ENCODE data around the gene BLM.
"Not testable (repeated sequence)": the region's sequence is repeated elsewhere in the genome, so short reads cannot be mapped to it uniquely, and the experiment has no call there.

BLM gene

DNA sequence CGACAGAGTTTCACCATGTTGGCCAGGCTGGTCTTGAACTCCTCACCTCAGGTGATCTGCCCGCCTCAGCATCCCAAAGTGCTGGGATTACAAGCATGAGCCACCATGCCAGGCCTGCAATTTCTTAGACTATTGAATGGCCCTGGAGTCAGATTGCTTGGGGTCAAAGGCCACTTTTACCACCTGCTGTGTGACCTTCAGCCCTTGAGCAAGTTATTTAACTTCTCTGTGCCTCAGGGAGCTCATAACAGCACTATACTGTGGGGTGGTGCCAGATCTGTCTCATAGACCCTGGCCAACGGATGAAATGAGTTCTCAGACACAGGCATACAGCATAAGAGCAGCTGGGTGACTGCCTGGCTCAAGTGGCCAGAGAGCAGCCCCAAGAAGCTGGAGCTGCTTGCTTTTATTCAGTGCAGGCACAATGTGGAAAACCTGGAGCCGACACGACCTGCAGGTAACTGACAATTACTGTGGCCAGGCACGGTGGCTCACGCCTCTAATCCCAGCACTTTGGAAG lies 106.4 kb downstream of the BLM start:
- DNase-seq, result no peak

DNA sequence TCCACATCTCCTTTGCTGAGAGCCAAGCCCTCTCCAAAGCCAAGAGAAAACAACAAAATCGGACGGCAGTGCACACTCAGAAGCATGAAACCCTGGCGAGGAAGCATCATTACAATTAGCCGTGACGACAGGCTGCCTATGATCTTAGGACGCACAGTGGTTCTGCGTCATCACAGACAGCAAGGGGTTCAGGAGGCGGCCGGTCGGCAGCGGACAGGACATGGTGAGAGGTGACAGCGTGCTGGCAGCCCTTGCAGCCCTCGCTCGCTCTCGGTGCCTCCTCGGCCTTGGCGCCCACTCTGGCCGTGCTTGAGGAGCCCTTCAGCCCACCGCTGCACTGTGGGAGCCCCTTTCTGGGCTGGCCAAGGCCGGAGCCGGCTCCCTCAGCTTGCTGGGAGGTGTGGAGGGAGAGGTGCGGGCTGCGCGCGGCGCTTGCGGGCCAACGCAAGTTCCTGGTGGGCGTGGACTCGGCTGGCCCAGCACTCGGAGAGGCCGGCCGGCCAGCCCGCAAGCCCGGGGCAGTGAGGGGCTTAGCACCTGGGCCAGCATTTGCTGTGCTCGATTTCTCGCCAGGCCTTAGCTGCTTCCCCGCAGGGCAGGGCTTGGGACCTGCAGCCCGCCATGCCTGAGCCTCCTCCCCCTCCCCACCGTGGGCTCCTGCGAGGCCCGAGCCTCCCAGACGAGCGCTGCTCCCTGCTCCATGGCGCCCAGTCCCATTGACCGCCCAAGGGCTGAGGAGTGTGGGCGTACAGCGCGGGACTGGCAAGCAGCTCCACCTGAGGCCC lies 108.2 kb downstream of the BLM start:
- DNase-seq, result not testable (repeated sequence)

DNA sequence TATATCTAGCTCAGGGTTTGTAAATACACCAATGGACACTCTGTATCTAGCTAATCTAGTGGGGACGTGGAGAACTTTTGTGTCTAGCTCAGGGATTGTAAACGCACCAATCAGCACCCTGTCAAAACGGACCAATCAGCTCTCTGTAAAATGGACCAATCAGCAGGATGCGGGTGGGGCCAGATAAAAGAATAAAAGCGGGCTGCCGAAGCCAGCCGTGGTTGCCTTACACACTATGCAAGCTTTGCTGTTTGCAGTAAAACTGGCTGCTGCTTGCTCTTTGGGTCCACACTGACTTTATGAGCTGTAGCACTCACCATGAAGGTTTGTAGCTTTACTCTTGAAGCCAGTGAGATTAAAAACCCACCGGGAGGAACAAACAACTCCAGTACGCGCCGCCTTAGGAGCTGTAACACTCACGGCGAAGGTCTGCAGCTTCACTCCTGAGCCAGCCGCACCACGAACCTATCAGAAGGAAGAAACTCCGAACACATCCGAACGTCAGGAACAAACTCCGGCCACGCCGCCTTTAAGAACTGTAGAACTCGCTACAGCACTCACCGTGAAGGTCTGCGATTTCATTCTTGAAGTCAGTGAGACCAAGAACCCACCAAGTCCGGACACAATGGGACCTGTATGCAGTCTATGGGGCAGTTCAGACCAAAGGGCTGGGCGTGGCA lies 109.2 kb downstream of the BLM start:
- not testable (repeated sequence) for DNase-seq

DNA sequence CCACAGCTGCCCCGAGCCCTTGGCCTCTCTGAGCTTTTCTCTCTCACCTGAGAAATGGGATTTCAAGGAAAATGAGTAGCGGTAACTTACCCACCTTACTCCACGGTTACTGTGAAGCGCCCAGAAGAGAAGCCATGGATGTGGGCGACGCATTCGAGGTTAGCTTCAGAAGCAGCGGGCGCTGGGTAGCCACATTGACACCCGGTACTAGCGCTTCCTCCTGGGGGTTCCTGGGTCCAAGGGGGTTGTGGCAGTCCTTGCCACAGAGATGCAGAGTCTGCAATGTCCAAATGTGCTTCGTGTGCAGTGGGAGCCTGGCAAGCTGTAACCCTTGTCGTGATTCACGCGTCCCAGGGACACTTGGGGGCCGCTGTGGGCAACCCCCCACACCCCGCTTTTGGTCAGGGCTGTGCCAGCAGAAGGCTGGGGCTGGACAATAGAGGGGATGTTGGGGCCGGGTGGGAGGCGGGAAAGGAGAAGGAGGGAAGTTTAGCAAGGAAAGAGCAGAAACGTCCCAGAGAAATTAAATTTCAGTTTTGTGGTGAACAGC lies 109.8 kb downstream of the BLM start:
- DNase-seq, result no peak

DNA sequence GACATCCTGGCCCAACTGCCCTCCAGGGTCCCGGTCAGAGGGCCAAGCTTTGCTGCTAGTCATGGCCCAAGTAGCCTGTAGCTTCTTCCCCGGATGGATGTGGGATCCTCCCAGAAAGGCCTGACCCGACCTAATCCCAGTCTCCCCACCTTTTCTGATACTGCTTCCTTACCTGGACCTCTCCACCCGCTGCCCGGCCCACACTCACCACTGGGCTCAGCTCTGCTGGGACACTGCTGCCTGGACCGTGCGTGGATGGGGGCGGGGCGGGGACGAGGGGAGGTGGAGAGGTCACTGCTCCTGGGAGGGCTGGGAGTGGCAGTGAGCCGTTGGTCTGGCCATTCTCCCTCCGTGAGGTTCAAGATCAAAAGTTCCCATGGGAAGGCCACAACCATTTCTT lies 111.0 kb downstream of the BLM start:
- DNase-seq, result no peak

DNA sequence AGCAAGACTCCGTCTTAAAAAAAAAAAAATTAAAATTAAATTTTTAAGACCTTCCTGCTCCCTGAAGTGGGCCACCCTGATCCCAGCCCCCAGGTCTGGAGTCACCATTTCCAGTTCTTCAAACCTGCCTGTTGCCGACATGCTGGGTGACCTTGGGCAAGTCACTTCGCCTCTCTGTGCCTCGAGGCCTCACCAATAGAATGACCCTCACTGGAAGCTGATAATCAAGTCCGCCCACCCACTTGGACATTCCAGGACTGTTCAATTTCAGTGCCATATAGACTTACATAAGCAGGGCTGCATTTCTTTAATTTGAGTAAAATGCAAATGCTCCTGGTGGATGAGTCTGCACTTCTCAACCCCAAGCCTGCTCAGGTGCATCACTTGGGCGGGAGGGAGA lies 112.0 kb downstream of the BLM start:
- no peak for DNase-seq

DNA sequence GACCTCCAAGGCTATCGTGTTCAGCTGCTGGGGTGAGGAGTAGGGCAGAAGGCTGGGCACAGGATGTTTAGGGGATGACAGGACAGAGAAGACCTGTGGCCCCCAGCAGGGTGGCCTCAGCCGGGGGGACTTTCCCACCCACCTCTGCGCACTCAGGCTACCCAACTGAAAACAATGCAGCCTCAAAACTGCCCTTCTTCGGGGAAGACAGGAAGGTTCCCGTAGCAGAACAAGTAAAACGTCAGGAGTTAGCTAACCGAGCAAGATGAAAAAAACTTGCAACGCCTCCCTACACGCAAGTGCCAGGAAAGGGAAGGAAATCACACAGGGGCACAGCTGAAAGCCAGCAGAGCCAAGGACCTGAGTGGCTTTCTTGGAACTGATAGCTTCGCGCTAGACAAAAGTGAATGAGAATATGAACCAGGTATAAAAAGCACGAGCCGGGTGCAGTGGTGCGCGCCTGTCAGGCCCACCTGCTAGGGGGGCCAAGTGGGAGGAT lies 112.8 kb downstream of the BLM start:
- DNase-seq, result no peak

DNA sequence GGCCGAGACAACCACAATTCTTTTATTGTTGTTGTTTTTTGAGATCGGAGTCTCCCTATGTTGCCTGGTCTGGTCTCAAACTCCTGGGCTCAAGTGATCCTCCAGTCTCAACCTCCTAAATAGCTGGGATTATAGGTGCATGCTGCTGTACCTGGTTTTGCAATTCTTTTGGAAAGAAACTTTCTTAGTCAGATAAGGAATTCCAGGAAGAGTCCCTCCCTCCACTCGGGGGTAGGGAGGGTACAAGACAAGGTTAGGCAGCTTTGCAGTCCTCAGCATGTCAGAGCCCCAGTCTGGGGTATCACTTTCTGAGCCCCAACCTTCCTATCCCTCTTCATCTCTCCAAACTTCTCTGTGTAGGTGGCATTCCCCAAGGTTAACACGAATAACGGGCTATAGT lies 117.5 kb downstream of the BLM start:
- DNase-seq, result no peak

DNA sequence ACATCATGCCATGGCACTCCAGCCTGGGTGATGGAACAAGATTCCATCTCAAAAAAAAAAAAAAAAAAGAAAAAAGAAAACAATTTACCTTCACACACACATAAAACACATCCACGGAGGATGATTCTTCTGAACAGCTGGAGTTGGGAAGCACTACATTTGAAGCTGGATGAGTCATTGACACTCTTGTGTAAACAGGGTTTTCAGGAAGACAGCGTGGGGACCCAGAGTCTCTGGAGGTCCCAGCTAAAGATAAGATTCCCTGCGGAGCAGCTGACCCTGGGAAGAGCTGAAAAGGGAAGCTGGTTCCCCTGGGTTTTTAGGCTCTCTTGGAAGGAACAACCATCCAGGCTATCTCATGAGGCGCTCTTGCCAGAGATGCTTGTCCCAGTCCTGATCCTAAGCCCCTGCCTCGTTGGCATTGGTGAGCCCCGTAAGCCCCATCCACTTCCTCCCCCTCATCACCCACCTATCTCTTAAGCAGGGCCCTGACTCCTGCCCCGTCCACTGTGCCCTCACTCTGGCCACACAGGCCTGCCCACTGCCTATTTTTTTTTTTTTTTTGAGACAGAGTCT lies 119.2 kb downstream of the BLM start:
- peak; percentile 82 for DNase-seq

DNA sequence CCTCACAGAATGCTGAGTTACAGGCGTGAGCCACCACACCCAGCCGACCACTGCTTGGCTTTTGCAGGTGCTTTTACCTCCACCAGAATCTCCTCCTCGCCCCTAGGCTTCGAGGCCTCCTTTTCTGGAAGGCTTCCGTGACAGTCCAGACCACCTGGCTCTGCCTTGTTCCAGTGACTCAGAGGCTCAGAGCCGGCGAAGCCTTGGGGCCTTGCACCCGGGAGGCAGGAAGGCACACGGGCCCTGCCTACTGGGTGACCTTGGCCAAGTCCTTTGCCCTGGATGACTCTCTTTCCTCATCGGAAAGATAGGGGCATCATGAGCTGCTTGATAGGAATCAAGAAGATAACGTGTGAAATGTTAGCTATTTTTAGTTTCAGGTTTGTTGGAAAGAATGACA lies 119.9 kb downstream of the BLM start:
- no peak for DNase-seq

DNA sequence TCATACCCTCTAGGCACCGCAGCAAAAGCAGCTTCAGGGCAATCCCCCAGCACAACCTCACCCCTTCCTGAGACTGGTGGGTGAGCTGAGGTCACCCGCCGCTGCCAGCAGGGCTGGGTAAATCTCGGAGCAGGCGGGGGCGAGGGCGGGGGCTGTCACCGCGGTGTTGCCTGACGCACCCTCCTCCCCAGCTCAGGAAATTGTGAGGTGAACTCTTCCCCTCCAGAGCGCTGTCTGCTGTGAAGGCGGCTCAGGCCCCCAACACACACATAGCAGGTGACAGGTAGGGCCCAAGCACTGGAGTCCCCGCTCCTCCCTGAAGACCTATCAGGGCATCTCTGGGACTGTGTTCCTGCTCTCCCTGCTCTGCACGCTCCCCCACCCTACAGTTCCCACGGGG lies 121.0 kb downstream of the BLM start:
- no peak for DNase-seq

DNA sequence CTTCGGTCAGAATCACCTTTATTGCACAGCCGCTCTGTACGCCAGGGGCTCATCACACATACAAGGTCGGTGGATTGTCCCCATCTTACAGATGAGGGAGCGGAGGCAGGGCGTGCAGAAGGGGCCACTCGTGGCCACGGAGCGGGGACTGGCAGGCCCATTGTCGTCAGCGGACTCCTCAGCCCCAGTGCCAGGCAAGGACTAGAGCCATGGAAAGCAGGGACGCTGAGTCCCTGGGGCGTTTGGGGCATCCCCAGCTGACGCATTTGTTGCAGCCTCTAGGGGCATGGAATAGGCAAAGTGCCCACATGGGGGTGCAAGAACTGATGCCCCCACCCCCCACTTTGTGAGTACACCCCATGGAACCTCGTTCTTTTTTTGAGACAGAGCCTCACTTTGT lies 121.4 kb downstream of the BLM start:
- DNase-seq, result no peak

DNA sequence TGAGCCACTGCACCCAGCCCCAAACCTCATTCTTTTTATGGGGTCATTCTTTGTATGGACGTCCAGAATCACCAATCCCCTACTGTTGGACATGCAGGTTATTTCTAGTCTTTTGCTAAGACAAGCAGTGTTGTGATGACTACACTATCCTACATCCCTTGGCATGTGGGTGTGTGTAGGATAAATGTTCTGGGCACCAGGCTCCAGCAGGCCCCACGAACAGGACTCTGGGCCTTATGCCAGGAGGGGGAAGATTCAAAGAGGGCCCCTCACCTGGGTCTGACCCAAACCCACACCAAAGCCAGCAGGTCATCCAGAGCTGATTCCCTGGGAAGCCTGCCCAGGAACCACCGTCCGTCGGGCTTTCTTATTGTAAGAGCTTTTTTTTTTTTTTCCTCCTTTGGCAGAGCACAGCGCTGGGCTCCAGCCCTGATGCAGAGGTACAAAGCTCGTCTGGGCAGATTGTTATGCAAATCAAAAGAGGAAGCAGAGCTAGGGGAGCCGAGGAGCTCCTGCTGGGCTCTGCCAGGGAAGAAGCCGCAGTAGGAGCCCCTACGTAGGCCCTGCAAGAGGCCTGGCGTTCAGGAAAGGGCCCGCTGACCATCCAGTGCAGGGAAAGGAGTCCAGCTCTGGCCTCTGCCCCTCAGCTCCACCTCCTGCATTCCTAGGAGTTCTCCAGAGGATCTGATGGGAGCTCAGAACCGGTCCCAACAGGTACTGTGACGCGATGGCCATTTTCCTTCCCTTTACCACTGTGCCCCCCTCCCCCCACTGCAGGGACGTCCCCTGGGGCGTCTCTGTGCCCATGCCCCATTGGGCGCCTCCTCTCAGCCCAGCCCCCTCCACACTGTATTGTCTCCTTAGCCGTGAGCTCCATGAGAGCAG lies 122.3 kb downstream of the BLM start:
- peak; percentile 59 for DNase-seq

DNA sequence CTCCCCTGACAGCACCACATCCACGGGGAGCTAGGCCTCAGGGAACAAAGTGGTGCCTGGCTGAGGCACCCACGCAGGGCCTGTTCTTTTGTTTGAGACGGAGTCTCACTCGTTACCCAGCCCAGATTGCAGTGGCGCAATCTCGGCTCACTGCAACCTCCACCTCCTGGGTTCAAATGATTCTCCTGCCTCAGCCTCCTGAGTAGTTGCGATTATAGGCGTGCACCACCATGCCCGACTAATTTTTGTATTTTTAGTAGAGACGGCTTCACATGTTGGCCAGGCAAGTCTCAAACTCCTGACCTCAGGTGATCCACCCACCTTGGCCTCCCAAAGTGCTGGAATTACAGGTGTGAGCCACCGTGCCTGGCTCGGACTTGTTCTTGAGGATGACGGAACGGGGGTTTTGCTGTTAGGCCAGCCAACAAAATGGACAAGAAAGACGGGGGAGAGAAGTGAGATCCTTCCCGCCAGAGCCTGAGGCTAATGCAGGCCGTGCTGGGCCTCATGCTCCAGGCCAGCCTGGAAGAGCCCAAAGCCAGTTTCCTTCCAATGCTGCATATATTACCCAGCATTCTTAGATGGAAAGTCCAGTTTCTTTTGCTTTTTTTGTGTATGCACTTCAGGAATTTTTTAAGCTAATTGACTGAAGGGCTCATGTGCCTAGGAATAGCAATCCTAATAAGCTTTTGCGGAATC lies 123.2 kb downstream of the BLM start:
- DNase-seq, result no peak

DNA sequence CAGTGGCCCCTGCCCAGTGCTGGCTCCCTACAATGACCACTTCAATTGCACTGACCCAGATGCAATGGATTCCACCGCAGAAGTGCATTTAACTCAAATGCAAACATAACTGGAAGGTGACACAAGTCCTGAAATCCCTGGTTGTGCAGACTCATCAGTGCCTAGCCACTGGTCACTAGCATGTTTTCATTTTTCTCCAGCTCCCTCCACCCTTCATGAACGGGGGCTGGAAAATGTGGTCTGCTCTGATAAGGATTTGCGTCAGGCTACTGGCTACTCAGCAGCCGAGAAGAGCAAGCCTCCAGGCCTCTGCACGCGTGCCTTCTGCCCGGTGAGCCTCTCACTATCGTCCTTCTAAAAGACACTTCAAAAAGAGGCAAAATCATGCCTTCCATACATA lies 123.8 kb downstream of the BLM start:
- no peak for DNase-seq

DNA sequence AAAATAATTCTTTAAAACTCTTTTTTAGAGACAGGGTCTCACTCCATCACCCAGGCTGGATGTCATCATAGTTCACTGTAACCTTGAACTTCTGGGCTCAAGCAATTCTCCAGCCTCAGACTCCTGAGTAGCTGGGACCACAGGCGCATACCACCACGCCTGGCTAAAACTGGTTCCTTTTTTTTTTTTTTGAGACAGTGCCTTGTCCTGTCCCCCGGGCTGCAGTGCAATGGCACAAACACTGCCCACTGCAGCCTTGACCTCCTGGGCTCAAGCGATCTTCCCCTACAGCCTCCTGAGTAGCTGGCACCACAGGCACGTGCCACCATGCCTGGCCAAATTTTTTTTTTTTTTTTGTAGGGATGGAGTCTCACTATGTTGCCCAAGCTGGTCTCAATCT lies 127.5 kb downstream of the BLM start:
- DNase-seq, result no peak

DNA sequence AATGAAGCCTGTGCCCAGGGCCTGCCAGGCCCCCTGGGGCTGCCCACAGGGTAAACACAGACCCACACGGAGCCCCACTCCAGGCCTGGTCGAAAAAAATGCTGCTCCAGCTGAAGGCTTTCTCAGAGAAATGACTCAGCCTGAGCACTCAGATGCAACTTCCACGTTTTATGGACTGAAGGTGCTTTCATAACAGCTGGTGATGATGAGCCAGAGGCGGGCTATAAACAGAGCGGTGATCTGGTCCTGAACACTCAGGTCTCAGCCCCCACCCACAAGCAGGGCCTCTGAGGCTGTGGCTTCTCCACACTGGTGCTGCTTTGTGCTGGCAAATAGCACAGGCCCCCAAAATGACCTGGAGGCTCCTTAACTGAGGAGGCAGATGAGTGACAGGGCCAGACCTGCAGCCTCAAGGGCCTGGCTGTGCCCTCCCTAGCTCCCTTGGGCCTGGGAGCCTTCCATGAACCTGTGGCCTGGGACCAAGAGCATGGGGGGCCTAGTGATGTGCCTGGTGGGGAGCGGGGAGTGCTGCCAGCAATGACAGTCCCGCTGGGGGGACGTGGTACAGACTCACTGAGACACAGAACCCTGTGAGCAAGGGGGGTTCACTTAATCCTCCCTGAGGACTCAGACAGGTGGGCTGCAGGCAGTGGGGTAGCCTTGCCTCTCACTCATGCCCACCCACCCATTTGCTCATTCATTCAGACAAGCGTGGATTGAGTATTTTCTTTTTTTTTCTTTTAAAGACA lies 128.2 kb downstream of the BLM start:
- peak; percentile 80 for DNase-seq

DNA sequence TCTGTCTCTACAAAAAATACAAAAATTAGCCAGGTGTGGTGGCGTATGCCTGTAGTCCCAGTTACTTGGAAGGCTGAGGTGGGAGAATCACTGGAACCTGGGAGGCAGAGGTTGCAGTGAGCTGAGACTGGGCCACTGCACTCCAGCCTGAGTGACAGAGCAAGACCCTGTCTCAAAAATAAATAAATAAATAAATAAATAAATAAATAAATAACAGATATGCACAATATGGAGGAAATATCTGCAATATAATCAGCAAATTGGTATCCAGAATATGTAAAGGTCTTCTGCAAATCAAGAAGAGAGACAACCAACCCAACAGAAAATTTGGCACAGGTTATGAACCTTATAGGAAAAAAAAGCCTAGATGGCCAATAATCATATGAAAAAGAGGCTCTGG lies 132.3 kb downstream of the BLM start:
- not testable (repeated sequence) for DNase-seq

DNA sequence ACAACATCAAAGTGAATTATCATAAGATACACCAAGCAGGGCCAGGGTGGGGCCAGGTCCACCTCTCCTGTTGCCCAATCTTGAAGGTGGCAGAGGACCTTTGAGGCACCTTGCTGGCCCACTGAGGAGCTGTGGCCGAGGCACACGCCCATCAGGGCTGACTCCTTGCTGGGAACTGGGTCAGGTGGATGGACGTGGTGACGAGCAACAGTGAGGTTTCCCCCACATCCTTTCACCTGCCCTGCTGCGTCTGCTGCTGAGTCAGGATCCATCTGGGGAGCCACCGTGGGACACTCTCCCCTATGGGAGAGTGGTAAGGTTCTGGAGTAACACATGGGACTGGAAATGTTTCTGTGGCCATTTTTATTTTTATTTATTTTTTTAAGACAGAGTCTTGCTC lies 134.0 kb downstream of the BLM start:
- no peak for DNase-seq

DNA sequence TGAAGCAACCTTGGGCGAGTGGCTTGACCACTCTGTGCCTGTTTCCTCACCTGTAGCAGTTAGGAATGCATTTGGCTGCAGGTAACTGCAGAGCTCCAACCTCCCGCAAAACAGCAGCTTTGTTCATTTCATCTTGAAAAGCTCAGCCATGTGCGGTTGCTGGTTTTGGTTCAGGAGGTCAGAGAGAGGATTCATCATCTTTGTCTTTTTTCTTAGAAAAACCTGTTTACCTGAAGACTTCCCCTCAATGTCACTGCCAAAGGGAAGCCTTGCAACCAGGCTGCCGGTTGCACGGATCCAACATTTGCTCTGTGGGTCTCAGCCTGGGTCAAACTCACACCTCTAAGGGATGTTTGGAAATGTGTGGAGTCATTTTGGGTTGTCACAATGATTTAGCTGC lies 134.8 kb downstream of the BLM start:
- no peak for DNase-seq

DNA sequence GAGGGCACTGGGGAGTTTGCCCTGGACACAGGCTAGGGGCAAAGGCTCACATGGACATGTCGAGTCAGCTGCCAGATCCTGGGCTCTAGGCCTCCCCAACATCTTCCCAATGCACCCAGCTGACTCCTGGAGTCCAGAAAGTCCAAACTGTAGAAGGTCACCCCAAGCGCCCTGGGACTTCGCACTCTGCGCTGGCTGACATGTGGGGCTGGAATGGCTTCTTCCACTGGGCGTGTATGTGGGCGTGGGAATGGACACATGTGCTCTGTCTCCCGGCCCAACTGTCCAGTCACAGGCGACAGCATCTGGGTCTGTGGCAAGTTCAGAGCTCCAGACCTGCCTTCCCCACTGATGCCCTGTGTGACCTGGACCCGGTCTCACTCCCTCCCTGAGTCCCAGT lies 138.0 kb downstream of the BLM start:
- DNase-seq, result no peak
